Measurements from ENCODE around the gene SOCS2. TPM values are rescaled to one million over a fixed set of nuclear protein-coding genes. Genes with fewer than 3 reads are reported as not detected.

Gene SOCS2
- total RNA-seq, 6 experiments from 2014 or later: 0.75 to 17.4 (median 12.7) TPM

GRCh38 chr12:93580682-93581081, 8.2 kb downstream of the SOCS2 start:
- no peak for ATAC-seq
- no peak for DNase-seq
- no peaks in the 10 kb centered on the region for H3K27me3 ChIP-seq
- H3K27ac ChIP-seq: no peak overlapping the region
- H3K4me3 ChIP-seq: no peak overlapping the region
- no peaks in the 10 kb centered on the region for H3K9me3 ChIP-seq
- peaks cover 0 to under 1% (median 0%) of the 10 kb centered on the region in 4 donors for H3K4me1 ChIP-seq
- TF ChIP-seq CTCF (IDR thresholded peaks at IDR 0.05) (no peak), POLR2A (IDR thresholded peaks at IDR 0.05) (no peak)
- H3K36me3 ChIP-seq: peaks cover 0 to under 1% (median 0%) of the 10 kb centered on the region in 4 donors
- intact Hi-C loops (cut with DNase I): no loop called here

- 23% methylated on average over 2 of the region's 2 CpGs for WGBS (ENCODE audit: insufficient coverage, low coverage, low lambda C conversion rate, missing lambda C conversion rate)
- Histone ChIP-seq H3K36me3 (peaks cover 0 to under 1% (median 0%) of the 10 kb centered on the region in 4 donors), H3K27ac (peak overlapping the region in 1 of 3 donors; percentile 9), H3K9me3 (no peaks in the 10 kb centered on the region), H3K4me3 (no peak overlapping the region), H3K27me3 (no peaks in the 10 kb centered on the region), H3K4me1 (no peaks in the 10 kb centered on the region)
- DNase-seq (no peak), ATAC-seq (peak in 2 of 4 donors; percentile 29 to 62)
- intact Hi-C loops (cut with DNase I): no loop called here
- no peak for TF ChIP-seq POLR2A (IDR thresholded peaks at IDR 0.05)
- no peak for TF ChIP-seq CTCF (IDR thresholded peaks at IDR 0.05)
These were observed 8.9 kb downstream of the SOCS2 start for GRCh38 chr12:93581370-93581769.

GRCh38 chr12:93582351-93582750, 9.9 kb downstream of the SOCS2 start:
- H3K4me3 ChIP-seq: no peak overlapping the region
- no peak overlapping the region for H3K27ac ChIP-seq
- DNase-seq: no peak
- TF ChIP-seq CTCF (IDR thresholded peaks at IDR 0.05) (no peak), POLR2A (IDR thresholded peaks at IDR 0.05) (no peak)
- no peaks in the 10 kb centered on the region for H3K27me3 ChIP-seq
- peaks cover 0 to 2% (median 0%) of the 10 kb centered on the region in 4 donors for H3K36me3 ChIP-seq
- no peaks in the 10 kb centered on the region for H3K4me1 ChIP-seq
- ATAC-seq: no peak
- no peaks in the 10 kb centered on the region for H3K9me3 ChIP-seq
- intact Hi-C loops (cut with DNase I): no loop called here
- 88% methylated on average over 4 of the region's 8 CpGs for WGBS (ENCODE audit: insufficient coverage, low coverage, low lambda C conversion rate, missing lambda C conversion rate)

GRCh38 chr12:93583627-93584392, 11.3 kb downstream of the SOCS2 start:
- Histone ChIP-seq H3K9me3 (no peaks in the 10 kb centered on the region), H3K27ac (no peak overlapping the region), H3K4me3 (no peak overlapping the region), H3K36me3 (peaks cover 0 to 2% (median 0%) of the 10 kb centered on the region in 4 donors), H3K4me1 (no peaks in the 10 kb centered on the region), H3K27me3 (no peaks in the 10 kb centered on the region)
- ATAC-seq: no peak
- no peak for DNase-seq
- intact Hi-C loops (cut with DNase I): no loop called here
- TF ChIP-seq CTCF (IDR thresholded peaks at IDR 0.05) (no peak), POLR2A (IDR thresholded peaks at IDR 0.05) (no peak)
- 93% methylated on average over 5 of the region's 5 CpGs for WGBS (ENCODE audit: insufficient coverage, low coverage, low lambda C conversion rate, missing lambda C conversion rate)

Data from right lobe of liver (tissue), 6 donors.